Activated gamma-delta T cell treated with anti-CD3 and anti-CD28 coated beads, Interleukin-2, amount 50 U/mL, for 16 hours (primary cell): ENCODE data around the gene SLC6A3.

ENCODE experiments used
- DNase-seq: peaks from one replicate; pipeline ENCODE4 v3.0.0-alpha.2; 2020; ENCODE audit warnings: low read depth

The SLC6A3 gene

DNA sequence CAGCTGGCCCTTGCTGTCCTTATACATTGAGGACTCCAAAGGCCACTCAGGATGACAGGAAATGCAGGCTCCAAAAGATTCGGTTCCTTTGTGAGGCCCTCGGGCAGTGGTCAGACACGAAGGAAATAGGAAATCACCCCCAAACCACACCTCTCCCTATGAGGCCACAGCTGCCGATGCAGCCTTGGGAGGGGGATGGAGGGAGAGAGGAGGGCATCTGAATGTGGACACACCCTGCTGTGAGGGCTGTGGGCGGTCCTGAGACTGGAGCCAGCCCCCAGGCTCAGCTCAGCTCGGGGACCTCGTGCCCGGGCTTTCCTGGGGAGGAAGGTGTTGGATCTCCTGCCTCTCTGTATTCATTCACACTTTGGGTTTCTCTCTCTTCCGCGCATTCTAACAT lies 97.7 kb downstream of the SLC6A3 start:
- DNase-seq = no peak

GRCh38 chr5:1346627-1347440 lies 98.4 kb downstream of the SLC6A3 start:
- no peak for DNase-seq

DNA sequence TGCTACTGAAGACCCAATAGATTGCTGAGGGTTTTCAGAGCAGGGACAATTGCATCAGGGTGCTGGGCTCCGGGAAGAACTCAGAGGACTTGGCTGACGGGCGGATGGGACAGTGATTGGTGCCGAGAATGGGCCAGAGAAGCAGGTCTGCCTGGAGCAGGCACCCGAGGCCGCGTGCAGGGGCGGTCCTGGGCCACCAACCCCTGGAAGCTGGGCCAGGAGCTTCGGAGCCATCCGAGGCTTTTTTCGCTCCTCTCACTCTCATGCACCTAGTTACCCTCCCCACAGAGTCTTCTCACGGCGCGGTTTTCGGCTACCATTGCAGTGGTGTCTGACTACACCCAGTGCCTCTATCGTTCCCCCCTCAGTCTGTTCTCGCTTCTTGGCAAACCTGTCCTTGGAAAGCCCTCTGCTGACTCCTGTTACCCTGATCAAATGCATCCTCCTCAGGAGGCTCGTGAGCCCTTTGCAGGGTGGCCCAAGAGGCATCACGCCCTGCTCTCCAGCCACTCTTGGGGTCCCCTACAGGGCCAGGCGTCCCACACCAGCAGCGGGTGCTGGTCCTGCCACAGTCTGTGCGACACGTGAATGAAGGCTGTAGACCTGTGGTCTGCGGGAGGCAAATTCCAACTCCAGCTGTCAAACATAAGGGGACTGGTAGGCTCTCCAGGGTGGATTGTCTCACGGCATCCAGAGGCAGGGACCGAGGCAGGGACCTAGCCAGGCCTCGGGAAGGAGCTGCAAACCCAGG lies 99.2 kb downstream of the SLC6A3 start:
- DNase-seq = no peak

DNA sequence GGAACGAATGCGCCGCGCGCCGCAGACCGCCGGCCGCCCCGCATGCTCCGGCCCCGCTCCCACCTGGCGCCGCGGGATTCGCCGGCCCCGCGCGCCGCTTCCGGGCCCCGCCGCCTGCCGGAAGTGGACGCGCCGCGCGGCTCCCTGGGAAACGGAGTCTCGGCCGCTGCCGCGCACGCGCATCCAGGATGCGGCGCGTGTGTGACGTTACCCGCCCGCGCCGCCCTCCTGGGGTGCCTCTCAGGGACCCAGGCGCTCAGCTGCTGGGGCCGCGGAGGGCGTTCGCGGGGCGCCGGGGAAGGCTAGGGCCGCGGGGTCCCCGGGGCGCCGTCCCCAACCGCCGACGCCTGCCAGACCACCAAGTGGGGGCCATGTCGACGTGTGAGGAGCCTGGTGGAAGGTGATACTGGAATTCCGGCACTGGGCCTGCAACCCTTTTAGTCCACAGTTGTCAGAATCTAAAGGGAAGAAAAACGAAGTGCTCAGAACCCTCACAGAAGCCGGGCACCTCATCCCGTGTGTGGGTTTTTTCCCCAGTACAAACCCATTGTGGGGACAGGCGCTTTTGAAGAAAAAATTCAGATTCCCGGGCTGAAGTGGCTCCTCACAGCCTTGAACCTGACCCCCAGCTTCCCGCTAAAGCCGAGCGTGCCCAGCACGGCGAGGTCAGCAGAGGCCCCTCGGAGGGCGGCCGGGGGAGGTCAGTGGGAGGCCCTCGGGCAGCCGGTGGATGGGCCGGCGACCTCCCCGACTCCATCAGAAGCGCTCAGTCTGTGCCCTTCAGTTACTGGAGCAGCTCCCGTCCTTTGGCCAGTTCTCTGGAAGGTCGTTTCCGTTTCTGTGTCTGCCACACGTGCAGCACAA lies 100.0 kb downstream of the SLC6A3 start, which contains the start of gene CLPTM1L:
Gene CLPTM1L, minus strand, starts transcription at position 125 of the 864 bp plus-strand sequence. CDS start 258 bp downstream, outside the sequence.
- peak; percentile 80 for DNase-seq

GRCh38 chr5:1343931-1344901 lies 101.0 kb downstream of the SLC6A3 start:
- no peak for DNase-seq

DNA sequence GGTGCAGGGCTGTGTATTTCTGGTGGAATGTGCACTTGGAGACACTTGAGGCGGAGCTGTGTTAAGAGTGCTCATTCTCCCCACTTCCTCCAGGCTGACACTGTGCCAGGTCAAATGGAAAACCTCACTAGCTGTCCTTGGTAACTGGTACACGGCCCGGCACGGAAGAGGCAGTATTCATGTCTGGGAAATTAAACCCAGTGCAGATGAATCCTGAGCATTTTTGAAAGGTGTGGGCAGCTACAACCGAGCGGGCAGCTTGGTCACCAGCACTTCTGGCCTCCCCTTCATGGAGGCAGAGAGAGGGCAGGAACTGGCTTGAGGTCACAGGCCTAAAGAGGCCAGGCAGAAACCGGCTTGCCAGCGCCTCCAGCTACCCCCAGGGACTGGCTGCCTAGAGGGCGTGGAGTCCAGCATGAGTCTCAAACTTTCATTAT lies 101.9 kb downstream of the SLC6A3 start:
- no peak for DNase-seq
